HT1080 (cell line): ENCODE data around the gene POMC. TPM values are rescaled to one million over a fixed set of nuclear protein-coding genes. Genes with fewer than 3 reads are reported as not detected.
"Not testable (repeated sequence)": the region's sequence is repeated elsewhere in the genome, so short reads cannot be mapped to it uniquely, and the experiment has no call there.

ENCODE experiments used
- DNase-seq: peaks from one replicate; pipeline ENCODE4 v3.0.0-alpha.2; 2015; ENCODE audit warnings: low read depth
- total RNA-seq: library from RNA; depleted of rRNA; stranded (reverse); fragments of >200 nt; shearing (Covaris generic); gene quantifications from 2 replicates; pipeline ENCODE4 v1.2.3, GENCODE V29; 2014; rRNA removed

The POMC gene
- total RNA-seq, 1 experiment from 2014 or later = not detected

GRCh38 chr2:25140535-25140934 lies 27.8 kb downstream of the POMC start:
- DNase-seq = not testable (repeated sequence)

DNA sequence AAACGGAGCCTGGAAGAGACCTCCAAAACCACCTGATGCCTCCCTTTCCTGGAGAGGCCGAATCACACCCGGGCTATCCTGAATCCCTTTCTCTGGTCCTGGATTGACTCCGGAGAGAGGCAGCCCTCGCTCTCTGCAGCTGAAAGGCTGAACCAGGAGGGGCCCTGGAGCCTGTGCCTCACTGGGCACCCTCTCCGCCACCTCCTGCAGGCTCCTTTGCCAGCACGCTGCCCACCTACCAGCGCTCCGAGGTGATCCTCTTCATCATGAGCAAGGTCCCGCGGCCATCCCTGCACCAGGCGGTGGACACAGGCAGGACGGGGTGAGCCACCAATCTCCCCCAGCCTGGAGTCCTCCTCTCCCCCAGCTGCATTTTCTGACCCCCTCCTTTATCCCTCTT lies 35.7 kb downstream of the POMC start:
- no peak for DNase-seq

DNA sequence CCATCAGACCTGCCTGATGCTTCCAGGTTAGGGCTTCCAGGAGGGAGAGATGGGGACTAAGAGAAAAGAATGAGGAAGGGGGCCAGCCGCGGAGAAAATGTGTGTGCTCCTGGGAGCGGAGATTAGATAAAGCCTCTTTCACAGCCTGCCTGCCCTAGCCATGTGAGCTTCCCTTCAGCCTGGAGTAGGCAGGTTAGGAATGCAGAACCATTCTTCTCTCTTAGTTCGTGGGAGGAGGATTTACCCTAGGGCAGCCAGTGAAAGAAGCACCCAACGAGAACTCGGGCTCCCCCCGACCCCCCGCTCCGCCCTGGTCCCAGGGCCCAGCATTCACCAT lies 36.1 kb downstream of the POMC start:
- DNase-seq = no peak

DNA sequence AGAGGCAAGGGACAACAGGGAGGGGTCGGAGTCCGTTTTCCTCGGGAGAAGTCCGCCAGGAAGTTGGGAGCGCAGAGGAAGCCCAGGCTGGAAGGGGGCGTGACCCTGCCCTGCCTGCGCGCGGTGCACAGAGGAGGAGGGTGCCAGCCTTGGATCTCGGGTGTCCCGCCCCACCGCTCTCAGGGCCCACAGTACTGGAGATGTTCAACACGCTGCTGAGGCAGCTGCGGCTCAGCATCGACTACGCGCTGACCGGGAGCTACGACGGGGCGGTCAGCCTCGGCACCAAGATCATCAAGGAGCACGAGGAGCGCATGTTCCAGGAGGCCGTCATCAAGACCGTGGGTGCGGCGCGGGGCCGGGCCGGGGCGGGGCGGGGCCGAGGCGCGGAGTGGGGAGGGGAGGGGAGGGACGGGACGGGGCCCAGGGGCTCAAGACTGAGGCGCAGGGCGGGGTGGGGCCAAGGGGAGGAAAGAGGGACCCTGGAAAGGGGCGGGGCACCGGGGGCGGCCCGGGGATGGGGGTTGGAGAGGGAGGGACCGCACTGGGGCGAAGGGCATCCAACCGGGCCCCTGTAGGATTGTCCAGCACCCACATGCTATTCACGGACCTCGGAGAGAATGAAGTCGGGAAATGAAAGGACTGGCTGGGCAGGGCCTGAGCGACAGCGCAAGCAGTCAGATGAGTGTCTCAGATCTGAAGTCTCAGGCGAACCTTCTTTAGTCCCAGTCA lies 36.6 kb downstream of the POMC start:
- no peak for DNase-seq

GRCh38 chr2:25131253-25131566 lies 37.2 kb downstream of the POMC start:
- no peak for DNase-seq

GRCh38 chr2:25129901-25130520 lies 38.4 kb downstream of the POMC start:
- no peak for DNase-seq

DNA sequence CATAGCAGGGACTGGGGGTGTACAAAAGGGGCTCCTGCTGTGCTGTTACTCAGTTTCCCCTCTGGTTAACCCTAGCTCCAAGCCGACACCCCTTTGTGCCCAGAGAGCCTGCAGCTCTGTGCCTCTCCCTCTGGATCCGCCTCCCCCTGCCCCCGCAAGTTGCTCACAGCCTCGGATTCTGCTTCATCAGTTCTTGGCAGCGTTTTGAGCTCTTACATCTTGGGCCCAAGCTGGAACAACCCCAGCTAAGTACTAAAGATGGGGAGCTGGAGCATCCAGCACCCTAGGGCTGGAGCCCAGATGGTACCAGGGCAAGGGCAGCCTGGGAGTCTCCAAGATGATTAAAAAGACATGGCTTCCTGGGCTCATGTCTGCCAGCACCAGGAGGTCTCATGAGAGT lies 40.7 kb downstream of the POMC start:
- no peak for DNase-seq

- not testable (repeated sequence) for DNase-seq
These were observed 41.3 kb downstream of the POMC start for GRCh38 chr2:25127071-25127470.

GRCh38 chr2:25125976-25126375 lies 42.4 kb downstream of the POMC start:
- no peak for DNase-seq

- no peak for DNase-seq
These were observed 43.2 kb downstream of the POMC start for GRCh38 chr2:25125189-25125588.

DNA sequence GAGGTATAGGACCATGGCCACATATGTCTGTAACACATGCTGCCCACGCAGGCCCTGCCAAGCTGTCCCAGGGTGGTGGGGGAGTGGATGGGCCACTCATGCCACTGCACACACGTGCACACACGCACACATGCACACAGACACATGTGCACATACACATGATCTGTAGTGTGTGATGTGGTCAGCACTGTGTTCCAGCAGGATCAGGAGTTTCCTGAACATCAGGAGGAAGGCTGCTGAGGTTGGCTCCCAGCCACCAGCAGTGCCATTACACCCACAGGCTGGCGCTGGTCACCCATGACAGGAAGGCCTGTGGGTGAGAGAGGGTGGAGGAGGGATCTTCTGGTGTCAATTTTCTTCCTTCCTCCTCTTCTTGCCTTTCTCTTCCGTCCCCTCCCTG lies 44.7 kb downstream of the POMC start:
- no peak for DNase-seq

DNA sequence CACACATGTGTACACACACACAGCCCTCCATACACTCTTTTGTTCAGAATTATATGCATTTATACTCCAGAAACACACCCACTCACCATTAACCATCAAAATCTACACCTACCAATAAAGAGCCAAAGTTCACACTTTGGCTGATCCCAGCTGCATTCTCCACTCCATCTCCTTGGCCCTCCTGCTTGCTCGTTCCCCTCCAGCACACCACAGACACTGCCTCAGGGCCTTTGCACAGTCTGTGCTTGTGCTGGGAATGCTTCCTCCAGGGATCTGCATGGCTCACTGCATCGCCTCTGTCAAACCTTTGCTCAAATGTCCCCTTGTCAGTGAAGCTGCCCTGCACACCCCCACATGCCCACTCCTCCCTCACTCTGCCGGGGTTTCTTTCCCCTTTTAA lies 46.0 kb downstream of the POMC start:
- no peak for DNase-seq

DNA sequence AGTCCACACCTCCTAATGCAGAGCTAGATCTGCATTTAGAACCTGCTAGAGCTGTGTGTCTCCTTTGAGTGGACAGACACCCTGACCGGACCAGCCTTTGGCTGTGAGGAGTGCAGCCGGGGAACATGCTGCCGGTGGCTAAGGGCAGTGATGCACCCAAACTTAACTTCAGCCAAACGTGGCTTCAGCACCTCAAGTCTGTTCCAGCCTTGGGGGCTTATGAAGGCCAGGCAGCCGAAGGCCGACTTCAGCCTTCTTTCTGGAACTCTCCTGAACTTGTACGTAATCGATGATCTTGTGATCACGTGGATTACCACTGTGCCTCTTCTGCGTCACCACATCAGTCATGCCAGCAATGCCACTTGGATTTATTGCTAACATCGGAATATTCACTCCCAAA lies 49.1 kb downstream of the POMC start:
- DNase-seq = no peak

DNA sequence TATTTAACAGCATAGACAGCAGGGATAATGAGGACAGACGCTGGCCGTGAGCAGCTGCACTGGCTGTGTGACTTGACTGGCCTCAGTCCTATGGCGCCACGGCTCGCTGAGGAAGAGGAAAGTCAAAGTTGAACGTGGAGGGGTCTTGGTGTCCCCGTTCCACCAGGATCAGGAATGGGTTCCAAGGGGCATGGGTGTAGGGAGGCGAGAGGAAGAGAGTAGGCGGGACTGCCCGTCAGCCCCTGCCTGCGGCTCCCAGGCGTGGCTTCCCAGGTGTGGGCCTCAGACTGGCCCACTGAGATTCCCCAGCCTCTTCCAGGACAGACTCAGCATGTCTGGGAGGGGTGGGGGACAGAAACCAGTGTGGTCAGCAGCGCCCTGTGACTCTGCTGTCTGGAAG lies 51.4 kb downstream of the POMC start:
- no peak for DNase-seq

- no peak for DNase-seq
These were observed 52.5 kb downstream of the POMC start for GRCh38 chr2:25115902-25116301.

DNA sequence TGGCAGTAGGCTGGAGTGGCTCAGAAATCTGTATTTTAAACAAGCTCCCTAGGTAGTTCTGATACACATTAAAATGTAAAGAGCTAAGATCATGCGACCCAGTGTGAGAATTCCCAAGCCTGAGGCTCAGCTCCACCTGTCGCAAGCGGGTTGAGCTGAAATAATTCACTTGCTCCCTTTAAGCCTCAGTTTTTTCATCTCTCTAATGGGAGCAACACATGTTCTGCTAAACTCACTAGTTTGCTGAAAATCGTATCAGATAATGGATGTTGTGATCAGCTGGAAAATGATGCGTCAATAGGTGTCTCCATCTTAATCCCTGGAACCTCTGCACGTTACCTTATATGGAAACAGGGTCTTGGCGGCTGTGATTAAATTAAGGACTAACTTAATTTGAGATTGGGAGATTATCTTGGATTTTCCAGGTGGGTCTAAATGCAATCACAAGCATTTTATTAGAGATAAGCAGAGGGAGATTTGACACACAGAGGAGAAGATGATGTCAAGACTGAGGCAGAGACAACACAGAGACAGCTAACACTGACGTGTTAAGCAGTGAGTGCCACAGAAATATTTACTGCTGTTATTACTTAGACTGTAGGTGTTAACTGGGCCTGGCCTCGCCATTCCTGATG lies 53.0 kb downstream of the POMC start:
- no peak for DNase-seq

DNA sequence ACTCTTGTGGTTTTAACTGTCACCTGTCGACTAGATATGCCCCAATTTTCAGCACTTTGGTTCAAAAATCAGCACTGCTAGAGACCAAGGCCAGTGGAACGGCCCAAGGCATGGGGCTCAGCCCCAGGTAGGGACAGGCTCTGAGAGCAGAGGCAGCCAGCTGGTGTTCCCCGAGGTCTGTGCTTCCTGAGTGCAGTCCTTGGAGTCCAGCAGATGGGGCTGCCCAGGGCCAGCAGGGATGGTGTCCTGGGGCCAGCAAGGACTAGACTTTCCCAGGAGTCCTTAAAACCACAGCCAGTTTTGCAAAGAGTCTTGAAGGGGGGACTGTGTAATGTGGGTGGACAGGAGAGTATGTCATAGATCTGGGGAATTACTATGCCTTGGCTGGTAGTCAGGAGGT lies 56.3 kb downstream of the POMC start:
- DNase-seq = no peak

Other genes with a start within 250 kb of the POMC start
- gene ADCY3, start 248.3 kb downstream of the POMC start, total RNA-seq = 65.6 and 73.5 TPM in 2 replicates
- 0.47 and 1.8 TPM in 2 replicates for gene DNAJC27, start 196.6 kb downstream of the POMC start, total RNA-seq
- 3.9 and 5.6 TPM in 2 replicates for gene EFR3B, start 126.5 kb downstream of the POMC start, total RNA-seq
- 3.3 and 4.3 TPM in 2 replicates for gene DNMT3A, start 173.3 kb upstream of the POMC start, total RNA-seq